C4-2B (cell line): ENCODE data around the gene DHRS4.

ENCODE experiments used
- CTCF ChIP-seq: fragments of 450-650 bp; conservative IDR thresholded peaks from 2 replicates; pipeline ENCODE4 v1.5.1; 2017; ENCODE audit warnings: mild to moderate bottlenecking
- ZFX ChIP-seq: fragments of 450-650 bp; IDR thresholded peaks from 2 replicates; pipeline ENCODE4 v1.6.1; 2017

GRCh38 chr14:23933108-23933741, 20.3 kb upstream of the DHRS4 start:
- TF ChIP-seq CTCF (no peak), ZFX (no peak)
